GM18520 (cell line): ENCODE data around the gene S100A1.
A peak's percentile ranks its signal among the peaks of the same experiment; 100 is the strongest.
"Not testable (repeated sequence)": the region's sequence is repeated elsewhere in the genome, so short reads cannot be mapped to it uniquely, and the experiment has no call there.

Experiments
- ATAC-seq: cut with Tn5 transposase; IDR thresholded peaks from one replicate; pipeline ENCODE4 v1.9.1; 2021; ENCODE audit not compliant: unreplicated experiment

Gene S100A1

DNA sequence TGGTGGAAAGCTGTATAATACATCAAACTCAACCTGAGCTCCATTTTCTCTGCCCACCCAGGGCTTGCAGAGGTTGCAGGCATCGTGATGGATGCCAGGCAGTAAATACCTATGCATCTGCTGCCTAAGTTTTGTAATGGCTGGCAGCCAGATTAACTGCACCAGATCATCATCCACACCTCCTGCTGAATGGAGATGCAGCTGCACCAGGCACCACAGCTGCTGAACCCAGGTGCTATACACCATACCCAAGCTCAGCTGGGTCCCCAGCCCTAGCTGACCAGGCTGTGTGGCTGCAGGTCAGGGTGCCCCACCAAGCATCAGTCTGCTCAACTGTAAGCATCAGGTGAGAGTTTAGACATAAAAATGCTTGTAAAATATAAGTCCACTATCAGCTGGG lies 23.5 kb downstream of the S100A1 start:
- no peak for ATAC-seq

- no peak for ATAC-seq
Measured at GRCh38 chr1:153652805-153653500, 24.7 kb downstream of the S100A1 start.

DNA sequence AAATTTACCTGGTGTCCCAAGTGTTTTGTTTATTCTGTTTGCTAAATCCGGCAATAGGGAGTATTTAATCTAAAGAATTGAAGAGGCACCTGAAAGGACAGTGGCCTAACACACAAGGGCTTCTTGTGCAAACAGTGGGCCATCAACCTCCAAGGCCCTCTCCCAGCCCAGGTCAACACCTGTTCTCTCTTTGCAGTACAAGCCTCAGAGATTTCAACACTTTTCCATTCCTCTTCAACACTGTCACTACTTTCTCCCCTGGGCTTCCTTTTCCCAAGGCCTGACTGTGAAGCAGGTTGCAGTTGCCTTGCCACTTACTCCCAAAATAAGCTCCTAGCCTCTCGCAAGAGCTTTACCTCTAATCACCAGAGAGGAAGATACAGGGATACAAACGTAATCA lies 27.1 kb downstream of the S100A1 start:
- ATAC-seq = no peak

- peak; percentile 75 for ATAC-seq
Measured at GRCh38 chr1:153658400-153659174, 30.4 kb downstream of the S100A1 start, which contains the start of gene SNAPIN. SNAPIN (plus strand) TSS chr1:153658703; CDS start chr1:153658744, 41 bp downstream.

- no peak for ATAC-seq
Measured at GRCh38 chr1:153659175-153659534, 30.9 kb downstream of the S100A1 start.

GRCh38 chr1:153659656-153660055 lies 31.4 kb downstream of the S100A1 start:
- ATAC-seq = no peak

DNA sequence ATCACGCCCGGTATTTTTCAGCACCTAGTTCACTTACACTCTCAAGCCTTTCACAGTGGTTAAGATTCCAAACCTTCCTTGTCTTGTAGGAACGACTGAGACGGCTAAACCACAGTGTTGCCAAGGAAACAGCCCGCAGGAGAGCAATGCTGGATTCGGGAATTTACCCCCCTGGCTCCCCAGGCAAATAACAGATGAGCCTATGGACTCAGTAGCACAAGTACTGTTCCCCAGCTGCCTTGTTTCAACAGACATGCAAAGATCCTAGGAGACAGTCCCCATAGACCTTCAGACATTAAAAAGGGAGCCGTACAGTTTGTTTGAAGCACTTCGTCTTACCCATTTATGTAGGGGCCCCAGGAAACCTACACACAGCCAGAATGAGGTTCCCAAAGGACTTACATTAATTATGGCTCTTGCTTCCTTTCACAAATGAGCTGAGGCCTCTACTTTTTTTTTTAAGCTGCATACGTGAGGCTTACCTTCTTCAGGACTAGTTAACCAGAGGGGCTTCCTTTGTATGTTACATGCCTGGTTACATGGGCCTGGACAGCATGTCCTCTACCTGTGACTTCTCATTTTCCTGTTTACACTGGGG lies 33.0 kb downstream of the S100A1 start:
- no peak for ATAC-seq

DNA sequence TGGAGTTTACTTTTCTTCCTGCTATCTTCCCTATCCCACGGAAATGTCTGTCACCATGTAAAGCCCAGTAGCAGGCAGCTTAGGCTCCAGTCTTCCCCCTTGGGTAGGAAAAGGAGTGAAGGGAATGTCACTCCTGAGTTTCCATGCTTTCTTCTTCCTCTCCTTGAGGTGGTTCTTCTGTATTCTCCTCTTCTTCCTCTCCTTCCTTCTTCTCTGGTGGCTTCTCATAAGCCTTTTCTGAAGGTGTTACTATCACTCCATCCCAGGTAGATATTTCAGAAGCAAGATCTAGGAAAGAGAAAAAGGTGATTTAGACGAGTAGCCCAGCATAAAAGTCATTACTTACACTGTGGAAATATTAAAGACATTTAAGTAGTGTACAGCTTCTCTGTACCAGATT lies 34.0 kb downstream of the S100A1 start:
- no peak for ATAC-seq

DNA sequence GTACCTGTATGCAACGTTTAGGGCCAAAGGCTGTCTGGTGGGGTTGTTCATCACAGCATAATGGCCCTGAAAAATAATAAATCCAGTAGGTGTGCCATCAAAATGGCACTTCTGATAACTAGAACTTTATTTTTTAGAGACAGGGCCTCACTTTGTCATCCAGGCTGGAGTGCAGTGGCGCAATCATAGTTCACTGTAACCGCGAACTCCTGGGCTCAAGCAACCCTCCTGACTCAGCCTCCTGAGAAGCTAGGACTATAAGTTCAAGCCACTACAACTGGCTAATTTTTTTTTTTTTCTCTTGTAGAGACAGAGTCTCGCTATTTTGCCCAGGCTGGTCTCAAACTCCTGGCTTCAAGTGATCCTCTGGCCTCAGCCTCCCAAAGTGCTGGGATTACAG lies 35.0 kb downstream of the S100A1 start:
- no peak for ATAC-seq

- ATAC-seq = no peak
Measured at GRCh38 chr1:153667439-153667838, 39.2 kb downstream of the S100A1 start.

- ATAC-seq = not testable (repeated sequence)
Measured at GRCh38 chr1:153668672-153669071, 40.4 kb downstream of the S100A1 start.

DNA sequence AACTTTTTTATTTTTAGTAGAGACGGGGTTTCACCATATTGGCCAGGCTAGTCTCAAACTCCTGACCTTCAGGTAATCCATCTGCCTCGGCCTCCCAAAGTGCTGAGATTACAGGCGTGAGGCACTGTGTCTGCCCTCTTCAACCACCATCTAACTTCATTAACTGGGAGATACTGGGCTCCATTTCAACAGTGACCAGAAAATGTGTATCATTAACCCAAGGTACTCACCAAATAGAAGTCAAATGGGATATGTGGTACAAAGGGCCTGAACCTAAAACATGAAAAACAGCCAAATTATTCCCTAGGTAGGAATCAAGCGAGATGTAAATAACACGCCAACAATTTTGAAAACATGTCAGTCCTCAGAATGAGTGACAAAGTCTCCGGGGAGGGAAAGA lies 41.4 kb downstream of the S100A1 start:
- no peak for ATAC-seq

DNA sequence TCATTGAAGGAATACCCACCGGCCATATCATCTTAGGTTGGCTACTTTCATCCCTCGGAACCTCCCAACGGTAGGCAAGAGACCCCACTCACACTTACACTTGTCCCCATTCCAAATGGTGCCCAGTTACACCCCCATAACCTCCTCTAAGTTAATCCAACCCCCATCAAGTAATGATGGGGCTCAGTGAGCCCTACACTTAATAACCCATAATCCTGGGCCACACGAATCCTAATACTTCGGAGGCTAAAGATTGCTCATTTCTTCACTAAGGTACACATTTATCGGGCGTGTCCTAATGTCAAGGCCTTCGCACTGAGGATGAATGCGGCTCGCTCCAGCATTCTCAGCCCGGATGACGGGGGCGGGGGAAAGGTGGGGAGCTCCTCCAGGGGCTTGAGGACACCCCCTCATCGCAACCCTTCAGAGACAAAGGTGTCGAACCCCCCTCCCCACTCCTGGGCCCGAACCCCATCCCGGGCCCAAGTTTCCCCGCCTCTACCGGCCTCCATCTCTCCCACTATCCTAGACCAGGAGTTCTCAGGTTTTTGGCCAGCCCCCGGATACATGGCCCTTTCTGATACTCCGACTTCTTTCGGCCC lies 42.1 kb downstream of the S100A1 start:
- ATAC-seq = no peak

GRCh38 chr1:153670859-153671627 lies 42.8 kb downstream of the S100A1 start, which contains the start of gene ILF2:
ILF2 (minus strand) TSS chr1:153670993; CDS start chr1:153670922, 71 bp downstream.
- ATAC-seq = peak; percentile 96

DNA sequence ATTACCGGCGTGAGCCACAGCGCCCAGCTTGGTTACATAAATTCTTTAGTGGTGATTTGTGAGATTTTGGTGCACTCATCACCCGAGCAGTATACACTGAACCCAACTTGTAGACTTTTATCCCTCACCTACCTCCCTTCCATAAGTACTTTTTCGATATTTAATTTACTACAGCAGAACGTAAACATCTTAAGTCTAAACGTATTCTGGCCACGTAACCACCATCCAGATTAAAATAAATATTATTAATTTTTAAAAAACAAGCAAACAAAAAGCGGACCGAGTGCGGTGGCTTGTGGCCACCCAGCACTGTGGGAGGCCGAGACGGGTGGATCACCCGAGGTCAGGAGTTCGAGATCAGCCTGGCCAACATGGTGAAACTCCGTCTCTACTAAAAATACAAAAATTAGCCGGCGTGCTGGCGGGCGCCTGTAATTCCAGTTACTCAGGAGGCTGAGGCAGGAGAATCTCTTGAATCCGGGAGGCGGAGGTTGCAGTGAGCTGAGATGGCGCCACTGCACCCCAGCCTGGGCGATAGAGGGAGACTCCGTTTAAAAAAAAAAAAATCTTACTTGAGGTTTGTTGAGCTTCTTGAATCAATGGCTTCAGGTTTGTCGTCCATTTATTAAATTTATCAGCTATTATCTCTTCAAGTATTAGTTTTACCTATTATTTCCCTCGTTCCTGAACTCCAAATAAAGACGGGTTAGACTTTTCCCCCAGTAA lies 43.6 kb downstream of the S100A1 start:
- peak; percentile 7 for ATAC-seq

GRCh38 chr1:153673511-153673910 lies 45.3 kb downstream of the S100A1 start:
- no peak for ATAC-seq

DNA sequence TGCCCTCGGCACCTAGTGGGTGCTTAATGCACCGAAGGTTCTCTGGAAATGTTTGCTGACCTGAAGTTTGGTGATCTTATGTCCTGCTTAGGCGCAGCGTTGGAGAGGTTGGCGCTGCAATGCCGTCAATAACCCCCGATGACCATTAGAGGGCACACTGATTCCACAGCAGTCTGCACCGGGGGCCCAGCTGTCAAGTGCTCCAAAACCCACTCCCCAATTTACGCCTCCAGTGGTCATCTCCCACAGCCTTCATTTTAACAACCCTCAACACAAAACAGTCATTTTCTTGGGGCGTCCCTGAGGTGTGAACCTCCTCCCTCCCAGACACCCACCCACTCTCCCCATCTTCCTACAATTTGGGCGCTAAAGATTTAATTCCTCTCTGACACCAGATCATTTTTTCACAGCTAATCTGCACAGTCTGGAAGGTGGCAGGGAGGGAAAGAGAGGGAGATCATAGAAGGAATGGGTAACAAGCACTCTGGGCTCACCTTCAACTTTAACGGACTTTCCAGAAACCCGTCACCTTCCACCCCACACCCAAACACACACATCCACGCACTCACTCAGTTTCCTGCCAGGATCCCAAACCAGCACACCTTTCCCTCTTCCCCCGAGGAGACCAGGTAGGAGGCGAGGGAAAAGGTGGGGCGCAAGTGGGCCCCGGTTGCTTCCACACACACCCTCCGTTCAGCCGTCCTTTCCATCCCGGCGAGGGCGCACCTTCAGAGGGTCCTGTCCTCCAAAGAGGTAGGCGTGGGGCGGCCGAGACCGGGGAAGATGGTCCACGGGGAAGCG lies 49.7 kb downstream of the S100A1 start:
- no peak for ATAC-seq

DNA sequence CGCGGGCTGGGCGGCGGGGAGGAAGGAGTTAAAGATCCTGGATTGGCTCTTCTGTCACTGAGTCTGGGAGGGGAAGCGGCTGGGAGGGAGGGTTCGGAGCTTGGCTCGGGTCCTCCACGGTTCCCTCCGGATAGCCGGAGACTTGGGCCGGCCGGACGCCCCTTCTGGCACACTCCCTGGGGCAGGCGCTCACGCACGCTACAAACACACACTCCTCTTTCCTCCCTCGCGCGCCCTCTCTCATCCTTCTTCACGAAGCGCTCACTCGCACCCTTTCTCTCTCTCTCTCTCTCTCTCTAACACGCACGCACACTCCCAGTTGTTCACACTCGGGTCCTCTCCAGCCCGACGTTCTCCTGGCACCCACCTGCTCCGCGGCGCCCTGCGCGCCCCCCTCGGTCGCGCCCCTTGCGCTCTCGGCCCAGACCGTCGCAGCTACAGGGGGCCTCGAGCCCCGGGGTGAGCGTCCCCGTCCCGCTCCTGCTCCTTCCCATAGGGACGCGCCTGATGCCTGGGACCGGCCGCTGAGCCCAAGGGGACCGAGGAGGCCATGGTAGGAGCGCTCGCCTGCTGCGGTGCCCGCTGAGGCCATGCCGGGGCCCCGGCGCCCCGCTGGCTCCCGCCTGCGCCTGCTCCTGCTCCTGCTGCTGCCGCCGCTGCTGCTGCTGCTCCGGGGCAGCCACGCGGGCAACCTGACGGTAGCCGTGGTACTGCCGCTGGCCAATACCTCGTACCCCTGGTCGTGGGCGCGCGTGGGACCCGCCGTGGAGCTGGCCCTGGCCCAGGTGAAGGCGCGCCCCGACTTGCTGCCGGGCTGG lies 50.5 kb downstream of the S100A1 start, which contains the start of gene NPR1:
TSS of gene NPR1 (plus strand) at position 170 of the 818 bp plus-strand sequence. CDS start at position 591, 421 bp downstream.
- ATAC-seq = no peak
